ENCODE data around the gene HOOK2. TPM values are rescaled to one million over a fixed set of nuclear protein-coding genes. Genes with fewer than 3 reads are reported as not detected.
"Not testable (repeated sequence)": the region's sequence is repeated elsewhere in the genome, so short reads cannot be mapped to it uniquely, and the experiment has no call there.

Gene HOOK2
- total and polyA plus RNA-seq, 2 of the 8 experiments (the other 6 are each of a cell fraction or from before 2014, with no cell fraction given), result 23.8 to 63.2 TPM

GRCh38 chr19:12797607-12798006, 22.3 kb upstream of the HOOK2 start:
- not testable (repeated sequence) for H3K9me3 ChIP-seq (ENCODE audit: insufficient read depth in 2 of 2, low read depth in 1 of 2, low read length in 1 of 2); H4K91ac ChIP-seq (replicated peaks; ENCODE audit: insufficient read length, low read length); H3K9ac ChIP-seq (replicated peaks in 1 of 4; ENCODE audit: extremely low read depth in 1 of 4, low read depth in 3 of 4, low read length in 3 of 4); H3K79me1 ChIP-seq (ENCODE audit: low read depth, low read length); H2BK12ac ChIP-seq (ENCODE audit: low read depth, low read length); DNase-seq (ENCODE audit: low read depth in 1 of 2, low spot score in 2 of 2); H2AFZ ChIP-seq (ENCODE audit: low read length); H3K23ac ChIP-seq (ENCODE audit: insufficient read length); H4K5ac ChIP-seq (ENCODE audit: insufficient read length, low read depth, low read length); FAIRE-seq; H2BK20ac ChIP-seq (ENCODE audit: low read length); H3K4ac ChIP-seq (replicated peaks; ENCODE audit: insufficient read length, low read depth, low read length); H3K56ac ChIP-seq (replicated peaks; ENCODE audit: insufficient read length, low read depth, low read length); H2BK15ac ChIP-seq (ENCODE audit: low read length); H2BK5ac ChIP-seq (ENCODE audit: low read depth, low read length); H3K27ac ChIP-seq (ENCODE audit: low read depth, low read length); H3K14ac ChIP-seq (ENCODE audit: insufficient read length); H3K4me3 ChIP-seq (ENCODE audit: extremely low read depth in 1 of 4, insufficient read depth in 2 of 4, low read depth in 3 of 4, low read length in 4 of 4); H3K27me3 ChIP-seq (replicated peaks in 1 of 4; ENCODE audit: control insufficient read depth in 3 of 4, extremely low read depth in 1 of 4, insufficient read depth in 3 of 4, low read length in 3 of 4); H2BK120ac ChIP-seq (replicated peaks; ENCODE audit: low read depth, low read length); H3K18ac ChIP-seq (ENCODE audit: extremely low read depth, low read length); H4K20me1 ChIP-seq (replicated peaks in 1 of 2; ENCODE audit: control insufficient read depth in 1 of 2, insufficient read depth in 2 of 2, low read length in 2 of 2); H3K4me2 ChIP-seq (ENCODE audit: insufficient read depth in 1 of 2, low read depth in 2 of 2, low read length in 2 of 2); H2AK5ac ChIP-seq (ENCODE audit: low read depth, low read length); H4K8ac ChIP-seq (ENCODE audit: extremely low read depth, insufficient read depth, low read length)
- POLR2A ChIA-PET (ENCODE audit: partially characterized antibody), result interaction anchor here (0.6 to 15.2 kb wide), 9 partner anchors 16 to 1991 kb away, joined by 3 to 317 read pairs (median 3); partner anchors contain the start of gene HOOK2
- Histone ChIP-seq H3K79me2 (ENCODE audit: control insufficient read depth in 1 of 2, insufficient read depth in 2 of 2, low read length in 2 of 2) (peaks cover 0 to 12% of the 10 kb centered on the region in 2 experiments; a peak in 2 of 4 replicates), H3K4me1 (replicated peaks in 1 of 4; ENCODE audit: control insufficient read depth in 3 of 4, insufficient read depth in 4 of 4, low read length in 3 of 4) (peaks cover 5 to 25% (median 15%) of the 10 kb centered on the region in 4 experiments), H3K36me3 (ENCODE audit: control insufficient read depth in 2 of 4, insufficient read depth in 4 of 4, low read length in 3 of 4) (peaks cover 8 to 19% (median 14%) of the 10 kb centered on the region in 4 experiments; a peak in 7 of 8 replicates), H3K23me2 (ENCODE audit: low read depth, low read length) (peaks cover 22% of the 10 kb centered on the region)
- 94% methylated on average over 3 of the region's 7 CpGs; no CpG with 5 or more reads in 1 of the 2 experiments for WGBS, 2 experiments (ENCODE audit: extremely low coverage in 1 of 2, insufficient coverage in 1 of 2, insufficient read length in 1 of 2, insufficient replicate concordance in 2 of 2, low coverage in 1 of 2, low lambda C conversion rate in 2 of 2, missing lambda C conversion rate in 1 of 2)
- CTCF ChIA-PET (ENCODE audit: partially characterized antibody), result interaction anchor here (0.7 to 17.9 kb wide), 6 partner anchors 18 to 243 kb away, joined by 3 to 288 read pairs (median 34); no protein-coding TSS in a partner anchor
